HG03097 (cell line): Measurements from ENCODE around the gene DNAJA3.

ENCODE experiments used
- ATAC-seq: cut with Tn5 transposase; IDR thresholded peaks from one replicate; pipeline ENCODE4 v1.9.1; 2021; ENCODE audit not compliant: unreplicated experiment, low FRiP score

The DNAJA3 gene

DNA sequence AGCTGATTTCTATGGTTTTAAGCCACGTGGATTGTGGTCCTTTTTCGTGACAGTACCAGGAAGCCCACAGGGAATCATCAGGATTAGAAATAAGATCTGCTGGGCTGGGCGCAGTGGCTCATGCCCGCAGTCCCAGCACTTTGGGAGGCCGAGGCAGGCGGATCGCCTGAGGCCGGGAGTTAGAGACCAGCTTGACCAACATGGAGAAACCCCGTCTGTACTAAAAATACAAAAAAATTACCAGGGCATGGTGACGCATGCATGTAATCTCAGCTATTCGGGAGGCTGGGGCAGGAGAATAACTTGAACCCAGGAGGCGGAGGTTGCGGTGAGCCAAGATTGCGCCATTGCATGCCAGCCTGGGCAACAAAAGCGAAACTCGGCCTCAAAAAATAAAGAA, 42.2 kb downstream of the DNAJA3 start:
- ATAC-seq = no peak

GRCh38 chr16:4468972-4469371, 43.3 kb downstream of the DNAJA3 start:
- no peak for ATAC-seq

DNA sequence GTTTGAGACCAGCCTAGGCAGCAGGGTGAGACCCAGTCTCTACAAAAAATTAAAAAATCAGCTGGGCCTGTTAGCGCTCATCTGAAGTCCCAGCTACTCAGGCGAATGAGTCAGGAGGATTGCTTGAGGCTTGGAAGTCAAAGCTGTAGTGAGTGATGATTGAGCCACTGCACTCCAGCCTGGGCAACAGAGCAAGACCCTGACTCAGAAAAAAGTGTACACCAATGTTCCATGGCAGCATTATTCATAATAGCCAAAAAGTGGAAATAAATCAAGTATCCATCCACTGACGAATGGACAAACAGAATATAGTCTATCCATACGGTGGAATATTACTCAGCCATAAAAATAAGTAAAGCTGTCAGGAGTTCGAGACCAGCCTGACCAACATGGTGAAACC, 46.2 kb downstream of the DNAJA3 start:
- ATAC-seq = no peak

GRCh38 chr16:4472880-4473279, 47.2 kb downstream of the DNAJA3 start:
- ATAC-seq = no peak

GRCh38 chr16:4474192-4474961, 48.7 kb downstream of the DNAJA3 start, which contains the start of gene NMRAL1:
Gene NMRAL1, minus strand, starts transcription at chr16:4474625. Its CDS starts 493 bp downstream, at chr16:4474132.
- no peak for ATAC-seq

DNA sequence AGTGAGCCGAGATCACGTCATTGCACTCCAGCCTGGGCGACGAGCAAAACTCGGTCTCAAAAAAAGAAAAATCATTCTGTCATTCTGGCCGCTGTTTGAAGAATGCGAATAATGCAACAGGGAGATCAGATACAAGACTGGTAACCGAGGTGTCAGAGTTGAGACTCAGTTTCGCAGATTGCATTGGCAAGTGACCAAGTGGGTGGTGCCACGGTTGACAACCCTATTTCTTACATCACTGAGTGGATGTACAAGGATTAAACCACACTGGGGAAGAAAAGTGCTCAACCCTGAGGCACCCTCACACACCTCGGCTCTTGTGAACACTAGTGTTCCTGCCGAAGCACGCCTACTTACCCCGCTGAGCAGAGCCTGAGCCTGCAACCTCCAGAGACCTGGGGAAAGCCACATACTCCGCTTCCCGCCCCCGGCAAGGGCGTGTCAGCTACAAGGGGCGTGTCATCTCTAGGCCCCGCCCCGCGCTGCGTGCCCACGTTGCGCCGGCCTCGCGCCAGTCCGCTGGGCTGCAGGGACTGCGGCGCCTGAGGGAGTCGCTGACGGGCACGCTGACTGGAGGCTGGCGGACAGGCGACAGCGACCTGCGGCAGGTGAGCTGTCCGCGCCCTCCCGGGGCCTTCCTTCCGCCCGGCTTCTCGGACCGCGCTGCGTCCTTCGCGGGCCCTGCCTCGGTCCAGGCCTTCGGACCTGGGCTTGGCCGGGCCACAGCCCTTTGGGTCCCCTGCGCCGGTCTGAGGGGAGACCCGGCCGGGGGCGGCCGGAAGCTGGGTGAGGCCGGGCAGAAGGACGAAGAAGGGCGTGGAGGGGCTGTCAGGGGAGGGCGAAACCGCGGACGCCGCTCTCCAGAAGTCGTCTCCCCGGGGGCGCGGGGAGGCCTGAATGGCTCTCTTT, 50.5 kb downstream of the DNAJA3 start, which contains the start of gene HMOX2:
Gene HMOX2, plus strand, starts transcription at position 519 of the 909 bp plus-strand sequence. CDS start 29,127 bp downstream, outside the sequence.
- peak; percentile 84 for ATAC-seq

GRCh38 chr16:4477966-4478365, 52.3 kb downstream of the DNAJA3 start:
- ATAC-seq = no peak

- no peak for ATAC-seq
Measured at GRCh38 chr16:4481526-4481925, 55.9 kb downstream of the DNAJA3 start.

- no peak for ATAC-seq
Measured at GRCh38 chr16:4481963-4482362, 56.3 kb downstream of the DNAJA3 start.

- ATAC-seq = no peak
Measured at GRCh38 chr16:4486126-4486893, 60.6 kb downstream of the DNAJA3 start.

GRCh38 chr16:4487955-4488498, 62.4 kb downstream of the DNAJA3 start:
- ATAC-seq = no peak

GRCh38 chr16:4488499-4488967, 62.9 kb downstream of the DNAJA3 start:
- no peak for ATAC-seq

DNA sequence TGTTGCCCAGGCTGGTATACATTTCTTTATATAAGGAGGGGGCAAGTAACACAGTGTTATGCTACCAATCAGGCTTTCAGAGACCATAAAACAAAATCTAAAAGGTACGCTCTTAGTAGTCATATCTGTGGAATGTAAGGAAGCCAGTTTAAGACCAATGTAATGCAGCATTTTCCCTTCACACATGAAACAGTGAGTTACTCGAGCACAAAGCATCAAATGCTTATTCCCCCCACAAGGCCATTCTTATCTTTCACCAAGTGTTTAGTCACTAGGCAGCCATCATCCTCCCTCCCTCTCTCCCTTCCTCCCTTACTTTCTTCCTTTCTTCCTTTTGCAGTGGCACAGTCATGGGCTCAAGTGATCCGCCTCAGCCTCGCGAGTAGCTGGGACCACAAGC, 63.4 kb downstream of the DNAJA3 start:
- no peak for ATAC-seq

GRCh38 chr16:4491898-4492297, 66.2 kb downstream of the DNAJA3 start:
- no peak for ATAC-seq

DNA sequence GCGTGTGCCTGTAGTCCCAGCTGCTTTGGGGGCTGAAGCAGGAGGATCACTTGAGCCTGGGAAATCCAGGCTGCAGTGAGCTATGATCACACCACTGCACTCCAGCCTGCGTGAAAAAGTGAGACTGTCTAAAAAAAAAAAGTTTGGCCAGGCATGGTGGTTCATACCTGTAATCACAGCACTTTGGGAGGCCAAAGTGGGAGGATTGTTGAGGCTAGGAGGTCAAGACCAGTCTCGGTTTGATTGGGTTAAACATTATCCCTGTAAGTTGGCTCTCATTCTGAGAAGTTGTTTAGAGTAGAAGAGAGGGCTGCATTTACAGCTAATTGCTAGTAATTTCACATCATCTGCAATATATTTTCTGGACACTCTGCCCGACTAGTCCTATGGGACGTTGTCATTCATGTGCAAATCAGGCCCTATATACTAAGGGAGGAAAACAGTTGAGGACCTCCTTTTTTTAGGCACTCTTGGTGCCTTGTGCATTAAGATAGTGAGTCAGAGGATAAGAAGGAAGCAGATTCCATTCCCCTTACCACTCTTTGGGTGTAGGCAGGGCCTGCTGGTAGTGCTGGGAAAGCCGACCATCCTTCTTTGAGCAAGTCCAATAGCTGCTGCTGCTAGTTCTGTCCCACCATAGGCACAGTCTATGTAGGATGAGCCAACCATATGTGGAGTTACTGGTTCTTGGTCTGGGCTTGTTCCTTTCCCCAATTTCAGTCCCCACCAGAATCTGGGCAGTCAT, 69.2 kb downstream of the DNAJA3 start:
- no peak for ATAC-seq

DNA sequence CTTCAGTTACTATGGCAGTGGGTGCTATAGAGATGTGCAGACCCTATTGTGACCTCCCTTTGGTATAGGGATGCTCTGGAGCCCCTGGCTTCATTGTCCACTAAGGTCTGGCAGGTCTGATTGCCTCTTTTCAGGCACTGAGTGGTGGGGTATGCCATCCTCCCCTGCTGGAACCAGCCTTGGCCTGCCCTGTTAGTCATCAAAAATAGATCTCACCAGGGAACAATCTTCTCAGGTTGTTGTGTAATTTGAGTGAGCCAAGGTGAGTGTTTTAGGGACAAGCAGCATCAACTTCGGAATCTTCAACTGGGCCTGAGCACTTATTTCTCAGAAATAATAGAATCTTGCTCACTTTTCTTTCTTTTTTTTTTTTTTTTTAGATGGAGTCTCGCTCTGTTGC, 70.1 kb downstream of the DNAJA3 start:
- no peak for ATAC-seq

DNA sequence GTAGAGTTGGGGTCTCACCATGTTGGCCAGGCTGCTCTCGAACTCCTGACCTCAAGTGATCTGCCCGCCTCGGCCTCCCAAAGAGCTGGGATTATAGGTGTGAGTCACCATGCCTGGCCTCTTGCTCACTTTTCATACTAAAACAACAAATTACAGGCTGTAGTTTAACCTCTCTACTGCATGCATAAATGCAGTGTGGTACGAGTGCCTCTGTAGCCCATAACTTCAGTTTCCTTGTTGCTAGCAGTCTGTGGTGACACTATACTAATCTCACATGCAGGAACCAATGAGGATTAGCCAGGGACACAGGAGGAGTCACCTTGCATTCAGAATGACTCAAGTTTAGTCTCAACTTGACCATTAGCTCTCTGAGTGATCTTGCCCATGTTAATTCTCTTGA, 70.6 kb downstream of the DNAJA3 start:
- ATAC-seq = no peak

DNA sequence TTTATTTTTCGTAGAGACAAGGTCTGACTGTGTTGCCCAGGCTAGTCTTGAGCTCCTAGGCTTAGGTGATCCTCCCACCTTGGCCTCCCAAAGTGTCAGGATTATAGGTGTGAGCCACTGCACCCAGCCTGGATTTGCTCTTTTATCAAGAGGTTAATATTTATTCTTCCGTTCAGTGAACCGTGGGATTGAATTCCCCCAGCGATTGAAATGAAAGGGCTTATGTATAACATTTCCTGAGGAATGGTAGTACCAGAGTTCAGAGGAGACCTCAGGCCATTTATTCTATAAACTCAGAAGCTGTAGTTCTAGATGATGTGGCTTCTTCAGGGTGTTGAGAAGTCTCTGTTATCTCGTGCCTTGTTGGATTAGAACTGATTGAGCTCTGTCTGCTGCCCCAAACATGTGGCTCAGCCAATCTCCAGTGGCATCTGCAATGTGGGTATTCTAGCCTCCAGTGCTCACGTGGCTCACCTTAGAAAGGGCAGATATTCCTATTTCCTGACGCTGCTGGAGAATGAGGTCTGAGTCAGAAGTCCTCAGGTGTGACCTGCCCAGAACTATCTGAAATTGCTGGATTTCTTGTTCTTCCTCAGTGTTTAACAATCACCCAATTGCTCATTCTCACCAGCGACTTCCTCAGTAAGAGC, 73.0 kb downstream of the DNAJA3 start:
- ATAC-seq = no peak

DNA sequence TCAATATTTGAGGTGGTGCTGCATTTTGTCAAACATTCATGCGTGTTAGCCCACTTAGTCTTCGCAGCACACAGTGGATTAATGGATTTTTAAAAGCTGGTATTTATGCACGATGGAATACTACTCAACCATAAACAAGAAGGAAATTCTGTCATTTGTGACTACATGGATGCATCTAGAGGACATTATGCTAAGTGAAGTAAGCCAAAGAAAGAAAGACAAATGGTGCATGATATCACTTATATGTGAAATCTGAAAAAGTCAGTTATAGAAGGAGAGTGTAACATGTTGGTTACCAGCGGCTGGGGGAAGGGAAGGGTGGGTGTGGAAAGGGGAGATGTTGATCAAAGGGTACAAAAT, 73.5 kb downstream of the DNAJA3 start:
- ATAC-seq = no peak
